Hepatocyte (in vitro differentiated cells): ENCODE results near the gene NMU.

Source experiments
- CTCF ChIP-seq: fragments of 200-600 bp; sonication (generic); IDR thresholded peaks from 2 replicates; pipeline ENCODE4 v1.5.1; 2016; ENCODE audit warnings: antibody characterized with exemption, mild to moderate bottlenecking; ENCODE audit not compliant: poor library complexity
- EZH2 ChIP-seq: fragments of 200-600 bp; sonication (generic); IDR thresholded peaks from 2 replicates; pipeline ENCODE4 v1.6.1; 2016; ENCODE audit warnings: antibody characterized with exemption, mild to moderate bottlenecking, borderline replicate concordance
- EZH2phosphoT487 ChIP-seq: fragments of 200-600 bp; sonication (generic); IDR thresholded peaks from one replicate; pipeline ENCODE4 v1.6.1; 2018; ENCODE audit warnings: antibody characterized with exemption, mild to moderate bottlenecking, low read depth, moderate library complexity; ENCODE audit not compliant: unreplicated experiment, severe bottlenecking

- no peak for TF ChIP-seq EZH2
- no peak for TF ChIP-seq CTCF
- TF ChIP-seq EZH2phosphoT487: no peak
Measured at GRCh38 chr4:55615008-55615407, 21.1 kb downstream of the NMU start.
